Keratinocyte (primary cell): ENCODE measurements around the gene VAMP4.
"Not testable (repeated sequence)": the region's sequence is repeated elsewhere in the genome, so short reads cannot be mapped to it uniquely, and the experiment has no call there.

Experiments used
- EZH2 ChIP-seq: IDR thresholded peaks from one replicate; pipeline ENCODE4 v1.6.1; 2012; ENCODE audit warnings: inconsistent platforms, mild to moderate bottlenecking, low read length, moderate library complexity
- TF ChIP-seq, protein P1 (sequence below), 3 experiments: IDR thresholded peaks in 1 of 3; conservative IDR thresholded peaks in 1 of 3; optimal IDR thresholded peaks in 1 of 3; 2 replicates in 2 of 3; 3 replicates in 1 of 3; pipeline versions ENCODE3 to v1.5.1; 2011; ENCODE audit warnings: low read length in 3 of 3, mild to moderate bottlenecking in 3 of 3, moderate library complexity in 2 of 3, control low read depth in 1 of 3, inconsistent platforms in 1 of 3; ENCODE audit not compliant: insufficient read depth in 2 of 3; ENCODE audit errors: extremely low read depth in 1 of 3

GRCh38 chr1:171695772-171696171 is 46.1 kb downstream of the VAMP4 start:
- TF ChIP-seq, protein P1, sequence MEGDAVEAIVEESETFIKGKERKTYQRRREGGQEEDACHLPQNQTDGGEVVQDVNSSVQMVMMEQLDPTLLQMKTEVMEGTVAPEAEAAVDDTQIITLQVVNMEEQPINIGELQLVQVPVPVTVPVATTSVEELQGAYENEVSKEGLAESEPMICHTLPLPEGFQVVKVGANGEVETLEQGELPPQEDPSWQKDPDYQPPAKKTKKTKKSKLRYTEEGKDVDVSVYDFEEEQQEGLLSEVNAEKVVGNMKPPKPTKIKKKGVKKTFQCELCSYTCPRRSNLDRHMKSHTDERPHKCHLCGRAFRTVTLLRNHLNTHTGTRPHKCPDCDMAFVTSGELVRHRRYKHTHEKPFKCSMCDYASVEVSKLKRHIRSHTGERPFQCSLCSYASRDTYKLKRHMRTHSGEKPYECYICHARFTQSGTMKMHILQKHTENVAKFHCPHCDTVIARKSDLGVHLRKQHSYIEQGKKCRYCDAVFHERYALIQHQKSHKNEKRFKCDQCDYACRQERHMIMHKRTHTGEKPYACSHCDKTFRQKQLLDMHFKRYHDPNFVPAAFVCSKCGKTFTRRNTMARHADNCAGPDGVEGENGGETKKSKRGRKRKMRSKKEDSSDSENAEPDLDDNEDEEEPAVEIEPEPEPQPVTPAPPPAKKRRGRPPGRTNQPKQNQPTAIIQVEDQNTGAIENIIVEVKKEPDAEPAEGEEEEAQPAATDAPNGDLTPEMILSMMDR (optimal IDR thresholded peaks at IDR 0.05 in 1 of 3, IDR thresholded peaks at IDR 0.05 in 1 of 3, conservative IDR thresholded peaks at IDR 0.05 in 1 of 3; ENCODE audit: extremely low read depth in 1 of 3, insufficient read depth in 2 of 3, low read length in 3 of 3): not testable (repeated sequence)
- TF ChIP-seq EZH2: not testable (repeated sequence)
